ENCODE data around the gene CRIP1.
A peak's percentile ranks its signal among the peaks of the same experiment; 100 is the strongest.

The CRIP1 gene

DNA sequence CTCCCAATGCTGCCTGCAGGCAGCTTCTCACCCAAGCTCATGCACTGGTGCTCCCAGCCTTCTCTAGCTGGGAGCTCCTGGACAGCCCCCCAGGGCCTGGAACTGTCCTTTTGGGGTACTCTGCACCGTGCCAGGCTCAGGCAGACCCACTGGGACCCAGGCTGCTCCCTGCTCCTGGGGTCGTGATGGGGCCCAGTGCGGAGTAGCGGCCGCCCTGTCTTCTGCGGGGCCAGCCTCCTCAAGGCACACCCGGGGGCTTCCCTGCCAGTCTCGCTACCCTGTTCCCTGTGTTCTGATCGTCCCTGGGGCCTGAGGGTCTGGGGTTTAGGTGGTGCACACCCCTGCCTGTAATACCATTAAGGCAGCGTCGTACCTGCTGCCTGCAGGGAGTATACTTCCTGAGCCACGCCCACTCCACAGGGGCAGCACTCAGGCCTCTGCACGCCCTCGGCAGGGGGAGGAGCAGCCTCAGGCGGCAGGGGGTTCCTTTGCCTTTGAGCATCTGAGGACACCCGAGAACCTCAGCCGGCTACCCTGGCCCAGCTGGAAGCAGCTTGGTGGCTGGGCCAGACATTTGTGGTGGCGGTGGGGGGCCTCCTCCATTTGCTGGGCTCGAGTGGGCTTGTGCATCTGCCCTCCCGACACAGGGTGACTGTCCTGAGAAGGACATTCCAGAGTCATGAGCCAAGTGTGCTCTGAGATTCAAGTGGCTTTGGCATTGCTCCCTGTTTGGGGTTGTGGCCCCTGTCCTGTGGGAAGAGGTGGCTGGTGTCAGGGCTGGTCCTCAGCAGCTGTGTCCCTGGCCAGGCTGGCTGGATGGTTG is 21.3 kb upstream of the CRIP1 start:
- TF ChIP-seq POLR2AphosphoS5 (IDR thresholded peaks at IDR 0.05; ENCODE audit: borderline replicate concordance, low read depth, low read length) (no peak), FOXP2 (optimal IDR thresholded peaks at IDR 0.05; ENCODE audit: control extremely low read depth, extremely low read length, insufficient read depth) (no peak), EZH2 (IDR thresholded peaks at IDR 0.05) (no peak)
- Histone ChIP-seq H3K27ac (peak overlapping the region; percentile 54), H3K4me3 (no peak overlapping the region), H3K9ac (ENCODE audit: insufficient read length) (no peak overlapping the region), H3K9me3 (ENCODE audit: low read depth, low read length) (no peaks in the 10 kb centered on the region), H3K36me3 (ENCODE audit: insufficient read depth, low read length) (peaks cover 60% of the 10 kb centered on the region; the same call in 1 of the 2 replicates)
- no peak for DNase-seq (ENCODE audit: low read depth, low spot score)

DNA sequence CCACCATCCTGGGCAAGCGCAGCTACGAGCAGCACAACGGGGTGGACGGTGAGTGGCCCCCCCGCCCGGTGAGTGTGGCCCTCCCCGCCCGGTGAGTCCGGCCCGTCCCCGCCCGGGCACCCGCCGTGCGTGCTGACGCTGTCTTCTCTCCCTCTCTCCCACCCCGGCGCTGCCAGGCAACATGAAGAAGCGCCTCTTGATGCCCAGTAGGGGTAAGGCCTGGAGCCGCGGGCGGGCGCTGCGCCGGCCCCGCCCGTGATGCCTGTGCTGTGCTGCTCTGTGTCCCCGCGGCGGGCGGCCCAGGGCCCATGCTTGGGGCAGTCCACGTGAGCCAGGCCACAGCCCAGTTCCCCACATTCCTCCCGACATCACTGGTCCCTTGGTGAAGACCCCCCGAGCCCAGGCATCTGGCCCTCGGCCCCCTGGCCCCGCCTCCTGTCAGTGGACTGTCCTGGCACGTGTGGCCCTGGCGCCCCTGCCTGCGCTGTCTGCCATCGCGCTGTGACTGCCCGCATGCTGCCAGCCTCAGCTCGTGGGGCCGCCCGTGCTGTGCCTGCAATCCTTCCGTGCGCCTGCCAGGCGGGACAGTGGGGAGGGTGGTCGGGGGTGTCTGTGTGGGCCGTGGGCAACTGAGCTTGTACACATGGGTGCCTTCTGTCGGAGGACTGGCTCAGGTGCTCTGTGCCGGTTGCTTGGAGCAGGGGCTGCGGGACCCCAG is 20.0 kb upstream of the CRIP1 start:
- 0 out of 2 replicates have a peak overlapping the region, but pooled peaks have one; percentile 25 for H3K27ac ChIP-seq
- H3K9ac ChIP-seq (ENCODE audit: insufficient read length) = no peak overlapping the region
- DNase-seq (ENCODE audit: low read depth, low spot score) = no peak
- no peaks in the 10 kb centered on the region for H3K9me3 ChIP-seq (ENCODE audit: low read depth, low read length)
- H3K4me3 ChIP-seq = no peak overlapping the region
- TF ChIP-seq POLR2AphosphoS5 (IDR thresholded peaks at IDR 0.05; ENCODE audit: borderline replicate concordance, low read depth, low read length) (no peak), FOXP2 (optimal IDR thresholded peaks at IDR 0.05; ENCODE audit: control extremely low read depth, extremely low read length, insufficient read depth) (no peak), EZH2 (IDR thresholded peaks at IDR 0.05) (no peak)
- H3K36me3 ChIP-seq (ENCODE audit: insufficient read depth, low read length) = peaks cover 48% of the 10 kb centered on the region; the same call in 1 of the 2 replicates

DNA sequence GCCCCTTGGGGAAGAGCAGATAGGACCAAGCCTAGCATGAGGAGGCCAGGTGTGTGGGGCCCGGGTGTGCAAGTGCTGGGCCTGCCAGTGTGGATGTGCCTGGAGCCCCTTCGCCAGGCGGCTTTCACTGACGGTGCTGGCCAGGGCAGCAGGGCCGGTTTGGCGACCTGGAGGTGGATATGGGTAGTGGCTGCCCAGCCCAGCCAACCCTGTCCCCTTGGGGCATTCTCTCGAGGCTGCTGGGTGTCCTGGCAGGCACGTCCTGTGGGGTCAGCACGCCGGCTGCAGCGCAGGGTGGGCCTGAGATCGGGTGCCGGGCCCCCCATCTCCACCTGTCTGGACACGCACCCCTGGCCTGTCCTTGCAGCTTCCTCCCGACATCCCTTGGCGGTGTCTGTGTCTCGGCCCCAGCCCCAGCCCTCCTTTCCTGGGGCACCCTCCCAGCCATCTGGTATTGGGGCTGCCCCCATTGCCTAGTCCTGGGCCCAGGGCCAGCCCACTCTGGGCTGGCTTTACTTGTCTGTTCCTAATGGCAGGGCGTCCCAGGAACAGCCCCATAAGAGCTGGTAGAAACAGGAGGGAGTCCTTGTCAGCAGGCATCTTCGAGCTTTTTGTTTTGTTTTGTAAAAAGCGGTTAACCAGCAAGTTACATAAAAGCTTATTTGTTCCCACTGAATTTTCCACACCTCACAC is 19.3 kb upstream of the CRIP1 start:
- H3K9me3 ChIP-seq (ENCODE audit: low read depth, low read length) = no peaks in the 10 kb centered on the region
- TF ChIP-seq FOXP2 (optimal IDR thresholded peaks at IDR 0.05; ENCODE audit: control extremely low read depth, extremely low read length, insufficient read depth) (no peak), POLR2AphosphoS5 (IDR thresholded peaks at IDR 0.05; ENCODE audit: borderline replicate concordance, low read depth, low read length) (no peak), EZH2 (IDR thresholded peaks at IDR 0.05) (no peak)
- H3K9ac ChIP-seq (ENCODE audit: insufficient read length) = no peak overlapping the region
- no peak for DNase-seq (ENCODE audit: low read depth, low spot score)
- H3K4me3 ChIP-seq = no peak overlapping the region
- H3K36me3 ChIP-seq (ENCODE audit: insufficient read depth, low read length) = peaks cover 48% of the 10 kb centered on the region; the same call in 1 of the 2 replicates
- H3K27ac ChIP-seq = peak overlapping the region; percentile 47

DNA sequence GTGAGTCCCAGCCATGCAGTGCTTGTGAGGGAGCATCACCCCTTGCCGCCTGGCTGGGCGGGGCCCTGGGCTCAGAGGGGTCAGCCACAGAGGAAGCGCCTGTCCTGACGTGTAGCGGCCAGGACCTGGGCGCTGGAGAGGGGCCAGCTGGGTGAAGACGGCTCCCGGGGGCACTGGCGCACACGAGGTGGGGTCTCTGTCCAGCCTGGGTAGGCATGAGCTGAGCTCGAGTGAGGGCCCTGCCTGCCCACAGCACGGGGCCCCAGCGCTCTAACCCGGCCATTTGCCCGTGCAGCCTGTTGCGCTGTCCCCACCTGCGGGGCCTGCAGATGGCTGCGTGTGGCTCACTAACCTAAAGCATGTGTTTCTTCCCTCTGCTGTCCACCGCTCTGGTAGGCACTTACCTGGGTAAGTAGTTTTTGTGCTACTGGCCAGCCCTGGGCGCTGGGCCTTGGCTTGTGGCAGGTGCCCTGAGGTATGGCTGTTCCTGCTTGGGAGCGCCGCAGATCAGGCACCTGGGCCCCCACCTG is 18.7 kb upstream of the CRIP1 start:
- no peaks in the 10 kb centered on the region for H3K9me3 ChIP-seq (ENCODE audit: low read depth, low read length)
- TF ChIP-seq POLR2AphosphoS5 (IDR thresholded peaks at IDR 0.05; ENCODE audit: borderline replicate concordance, low read depth, low read length) (no peak), FOXP2 (optimal IDR thresholded peaks at IDR 0.05; ENCODE audit: control extremely low read depth, extremely low read length, insufficient read depth) (no peak), EZH2 (IDR thresholded peaks at IDR 0.05) (no peak)
- H3K27ac ChIP-seq = peak overlapping the region; percentile 47
- peaks cover 45% of the 10 kb centered on the region; the same call in 1 of the 2 replicates for H3K36me3 ChIP-seq (ENCODE audit: insufficient read depth, low read length)
- DNase-seq (ENCODE audit: low read depth, low spot score) = no peak
- no peak overlapping the region for H3K4me3 ChIP-seq
- no peak overlapping the region for H3K9ac ChIP-seq (ENCODE audit: insufficient read length)

DNA sequence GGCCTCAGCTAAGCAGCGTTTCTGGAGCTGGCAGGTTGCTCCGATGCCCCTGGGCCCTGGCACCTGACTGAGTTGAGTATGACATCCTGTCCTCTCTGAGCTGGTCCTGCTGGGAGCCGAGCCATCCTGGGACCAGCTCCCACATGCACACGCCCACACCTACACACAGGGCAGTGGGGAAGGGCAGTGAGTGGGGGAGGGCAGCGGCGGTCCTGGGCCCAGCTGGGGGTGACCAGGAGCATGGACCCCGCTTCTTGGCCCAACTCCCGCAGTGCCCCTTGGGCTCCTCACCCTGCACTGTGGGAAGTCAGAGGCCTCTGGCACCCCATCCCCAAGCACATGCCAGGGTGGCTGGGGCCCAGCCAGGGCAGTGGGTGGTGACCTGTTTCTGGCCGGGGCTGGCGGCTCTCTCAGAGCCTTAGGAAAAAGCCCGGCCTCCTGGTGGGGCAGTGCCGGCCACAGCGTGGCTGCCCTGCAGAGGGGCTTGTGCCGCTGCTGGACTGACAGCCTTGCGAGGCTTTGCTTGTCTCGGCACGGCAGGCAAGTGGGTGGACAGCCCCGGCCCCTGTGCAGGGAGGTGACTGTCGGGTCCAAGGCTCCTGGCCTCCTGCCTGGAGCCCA is 18.0 kb upstream of the CRIP1 start:
- no peak overlapping the region for H3K9ac ChIP-seq (ENCODE audit: insufficient read length)
- TF ChIP-seq FOXP2 (optimal IDR thresholded peaks at IDR 0.05; ENCODE audit: control extremely low read depth, extremely low read length, insufficient read depth) (no peak), EZH2 (IDR thresholded peaks at IDR 0.05) (no peak), POLR2AphosphoS5 (IDR thresholded peaks at IDR 0.05; ENCODE audit: borderline replicate concordance, low read depth, low read length) (no peak)
- no peak overlapping the region for H3K27ac ChIP-seq
- H3K36me3 ChIP-seq (ENCODE audit: insufficient read depth, low read length) = peaks cover 38% of the 10 kb centered on the region; the same call in 1 of the 2 replicates
- no peaks in the 10 kb centered on the region for H3K9me3 ChIP-seq (ENCODE audit: low read depth, low read length)
- no peak for DNase-seq (ENCODE audit: low read depth, low spot score)
- H3K4me3 ChIP-seq = no peak overlapping the region

DNA sequence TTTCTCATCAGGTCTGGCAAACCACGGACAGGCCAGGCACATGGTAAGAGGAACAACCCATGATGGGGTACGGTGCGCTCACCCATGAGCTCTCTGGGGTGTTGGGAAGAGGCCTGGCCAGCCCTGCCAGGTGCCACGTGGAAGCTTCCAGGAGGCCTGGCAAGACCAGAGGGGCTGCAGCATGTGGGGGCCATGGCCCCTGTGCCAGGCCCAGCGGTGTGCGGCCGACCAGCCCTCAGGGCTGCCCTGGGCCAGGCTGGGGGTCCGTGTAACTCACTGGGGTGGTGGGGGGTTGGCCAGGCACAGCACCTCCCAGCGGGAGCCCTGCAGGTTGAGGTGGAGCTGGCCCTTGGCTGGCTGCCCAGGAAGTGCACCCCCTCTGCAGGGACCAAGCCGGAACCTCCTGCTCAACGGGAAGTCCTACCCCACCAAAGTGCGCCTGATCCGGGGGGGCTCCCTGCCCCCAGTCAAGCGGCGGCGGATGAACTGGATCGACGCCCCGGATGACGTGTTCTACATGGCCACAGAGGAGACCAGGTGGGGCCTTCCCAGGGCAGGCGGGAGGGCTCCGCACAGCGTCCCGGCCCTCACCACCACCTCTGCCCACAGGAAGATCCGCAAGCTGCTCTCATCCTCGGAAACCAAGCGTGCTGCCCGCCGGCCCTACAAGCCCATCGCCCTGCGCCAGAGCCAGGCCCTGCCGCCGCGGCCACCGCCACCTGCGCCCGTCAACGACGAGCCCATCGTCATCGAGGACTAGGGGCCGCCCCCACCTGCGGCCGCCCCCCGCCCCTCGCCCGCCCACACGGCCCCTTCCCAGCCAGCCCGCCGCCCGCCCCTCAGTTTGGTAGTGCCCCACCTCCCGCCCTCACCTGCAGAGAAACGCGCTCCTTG is 17.0 kb upstream of the CRIP1 start:
- Histone ChIP-seq H3K9me3 (ENCODE audit: low read depth, low read length) (no peaks in the 10 kb centered on the region), H3K27ac (peak overlapping the region; percentile 93), H3K36me3 (ENCODE audit: insufficient read depth, low read length) (peaks cover 30% of the 10 kb centered on the region; the same call in 1 of the 2 replicates), H3K4me3 (no peak overlapping the region), H3K9ac (ENCODE audit: insufficient read length) (no peak overlapping the region)
- no peak for DNase-seq (ENCODE audit: low read depth, low spot score)
- TF ChIP-seq POLR2AphosphoS5 (IDR thresholded peaks at IDR 0.05; ENCODE audit: borderline replicate concordance, low read depth, low read length) (no peak), EZH2 (IDR thresholded peaks at IDR 0.05) (no peak), FOXP2 (optimal IDR thresholded peaks at IDR 0.05; ENCODE audit: control extremely low read depth, extremely low read length, insufficient read depth) (no peak)

Measured in SK-N-MC (cell line).